ENCODE measurements around the gene ZNF254.
"Not testable (repeated sequence)": the region's sequence is repeated elsewhere in the genome, so short reads cannot be mapped to it uniquely, and the experiment has no call there.

ZNF254 gene

GRCh38 chr19:24086974-24087595, at the start of gene ZNF254:
Gene ZNF254 (plus strand): TSS chr19:24087187. CDS start chr19:24087308, 121 bp downstream.
- Histone ChIP-seq H3K4me3 (no peak within 1 kb of the TSS), H3K27ac (no peak within 1 kb of the TSS), H3K36me3 (ENCODE audit: insufficient read depth, low read length) (no peaks in the 10 kb centered on the region; the same call in 1 of the 2 replicates), H3K9ac (ENCODE audit: insufficient read length) (no peak within 1 kb of the TSS), H3K9me3 (ENCODE audit: low read depth, low read length) (no peaks in the 10 kb centered on the region)
- TF ChIP-seq POLR2AphosphoS5 (IDR thresholded peaks at IDR 0.05; ENCODE audit: borderline replicate concordance, low read depth, low read length) (no peak), EZH2 (IDR thresholded peaks at IDR 0.05) (no peak), FOXP2 (optimal IDR thresholded peaks at IDR 0.05; ENCODE audit: control extremely low read depth, extremely low read length, insufficient read depth) (no peak)
- DNase-seq (ENCODE audit: low read depth, low spot score): no peak

DNA sequence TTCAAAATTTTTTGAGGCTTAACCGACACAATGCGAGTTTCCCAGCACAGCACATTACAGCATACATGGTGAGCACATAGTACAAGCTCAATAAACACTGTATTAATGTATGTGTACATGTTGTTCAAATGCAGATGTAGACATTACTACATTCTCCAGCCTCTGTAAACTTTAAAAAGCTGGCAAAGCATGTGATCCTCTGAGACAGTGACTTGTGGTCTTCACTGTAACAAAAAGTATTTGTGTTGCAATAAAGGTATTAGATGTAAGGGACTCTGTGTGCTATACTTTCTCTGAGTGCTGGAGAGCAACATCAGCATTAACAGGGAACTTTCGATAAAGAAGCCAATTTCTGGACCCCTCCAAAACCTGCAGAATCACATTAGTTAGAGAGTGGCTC, 46.4 kb upstream of the ZNF254 start:
- Histone ChIP-seq H3K4me3 (no peak overlapping the region), H3K9ac (ENCODE audit: insufficient read length) (no peak overlapping the region), H3K36me3 (ENCODE audit: insufficient read depth, low read length) (peaks cover 64% of the 10 kb centered on the region), H3K27ac (no peak overlapping the region), H3K9me3 (ENCODE audit: low read depth, low read length) (0 out of 2 replicates have a peak, but pooled peaks cover 3% of the 10 kb centered on the region)
- no peak for DNase-seq (ENCODE audit: low read depth, low spot score)
- no peak for TF ChIP-seq POLR2AphosphoS5 (IDR thresholded peaks at IDR 0.05; ENCODE audit: borderline replicate concordance, low read depth, low read length)

DNA sequence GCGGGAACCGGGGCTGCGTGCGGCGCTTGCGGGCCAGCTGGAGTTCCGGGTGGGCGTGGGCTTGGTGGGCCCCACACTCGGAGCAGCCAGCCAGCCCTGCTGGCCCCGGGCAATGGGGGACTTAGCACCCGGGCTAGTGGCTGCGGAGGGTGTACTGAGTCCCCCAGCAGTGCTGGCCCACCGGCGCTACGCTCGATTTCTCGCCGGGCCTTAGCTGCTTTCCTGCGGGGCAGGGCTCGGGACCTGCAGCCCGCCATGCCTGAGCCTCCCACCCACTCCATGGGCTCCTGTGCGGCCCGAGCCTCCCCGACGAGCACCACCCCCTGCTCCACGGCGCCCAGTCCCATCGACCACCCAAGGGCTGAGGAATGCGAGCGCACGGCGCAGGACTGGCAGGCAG, 45.7 kb upstream of the ZNF254 start:
- not testable (repeated sequence) for H3K9ac ChIP-seq (ENCODE audit: insufficient read length); H3K9me3 ChIP-seq (ENCODE audit: low read depth, low read length); H3K4me3 ChIP-seq; H3K27ac ChIP-seq; DNase-seq (ENCODE audit: low read depth, low spot score)
- H3K36me3 ChIP-seq (ENCODE audit: insufficient read depth, low read length): peaks cover 61% of the 10 kb centered on the region

- no peak for DNase-seq (ENCODE audit: low read depth, low spot score)
- TF ChIP-seq FOXP2 (optimal IDR thresholded peaks at IDR 0.05; ENCODE audit: control extremely low read depth, extremely low read length, insufficient read depth) (no peak), POLR2AphosphoS5 (IDR thresholded peaks at IDR 0.05; ENCODE audit: borderline replicate concordance, low read depth, low read length) (no peak), EZH2 (IDR thresholded peaks at IDR 0.05) (no peak)
- peaks cover 54% of the 10 kb centered on the region for H3K36me3 ChIP-seq (ENCODE audit: insufficient read depth, low read length)
Observed at GRCh38 chr19:24046550-24046949, 40.4 kb upstream of the ZNF254 start.

GRCh38 chr19:24048261-24048660, 38.7 kb upstream of the ZNF254 start:
- H3K9ac ChIP-seq (ENCODE audit: insufficient read length): no peak overlapping the region
- no peak overlapping the region for H3K27ac ChIP-seq
- no peaks in the 10 kb centered on the region for H3K9me3 ChIP-seq (ENCODE audit: low read depth, low read length)
- peaks cover 63% of the 10 kb centered on the region for H3K36me3 ChIP-seq (ENCODE audit: insufficient read depth, low read length)
- TF ChIP-seq FOXP2 (optimal IDR thresholded peaks at IDR 0.05; ENCODE audit: control extremely low read depth, extremely low read length, insufficient read depth) (no peak), EZH2 (IDR thresholded peaks at IDR 0.05) (no peak), POLR2AphosphoS5 (IDR thresholded peaks at IDR 0.05; ENCODE audit: borderline replicate concordance, low read depth, low read length) (no peak)
- DNase-seq (ENCODE audit: low read depth, low spot score): no peak
- H3K4me3 ChIP-seq: no peak overlapping the region

More at GRCh38 chr19:24046550-24046949, 40.4 kb upstream of the ZNF254 start:
- no peak overlapping the region for H3K9ac ChIP-seq (ENCODE audit: insufficient read length)
- H3K4me3 ChIP-seq: no peak overlapping the region
- no peak overlapping the region for H3K27ac ChIP-seq
- no peaks in the 10 kb centered on the region for H3K9me3 ChIP-seq (ENCODE audit: low read depth, low read length)

- Histone ChIP-seq H3K9me3 (ENCODE audit: low read depth, low read length) (no peaks in the 10 kb centered on the region), H3K27ac (no peak overlapping the region), H3K9ac (ENCODE audit: insufficient read length) (no peak overlapping the region), H3K36me3 (ENCODE audit: insufficient read depth, low read length) (peaks cover 68% of the 10 kb centered on the region), H3K4me3 (no peak overlapping the region)
- no peak for DNase-seq (ENCODE audit: low read depth, low spot score)
- TF ChIP-seq POLR2AphosphoS5 (IDR thresholded peaks at IDR 0.05; ENCODE audit: borderline replicate concordance, low read depth, low read length) (no peak), EZH2 (IDR thresholded peaks at IDR 0.05) (no peak), FOXP2 (optimal IDR thresholded peaks at IDR 0.05; ENCODE audit: control extremely low read depth, extremely low read length, insufficient read depth) (no peak)
Observed at GRCh38 chr19:24049537-24049936, 37.5 kb upstream of the ZNF254 start.

DNA sequence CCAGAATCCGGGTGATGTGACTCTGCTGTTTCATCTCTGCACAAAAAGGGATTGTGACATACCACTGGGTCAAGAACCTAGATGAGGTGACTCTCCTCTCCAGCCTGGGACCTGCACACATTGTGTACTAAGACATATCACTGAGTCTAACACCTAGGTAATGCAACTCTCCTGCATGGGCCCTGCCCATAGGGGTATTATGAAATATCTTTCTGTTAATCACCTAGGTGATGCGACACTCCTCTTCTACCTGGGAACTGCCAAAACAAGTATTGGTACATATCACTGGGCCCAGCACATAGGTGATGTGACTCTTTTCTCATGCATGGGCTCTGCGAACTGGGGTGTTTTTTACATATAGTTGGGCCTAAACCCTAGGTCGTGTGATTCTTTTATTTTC, 35.5 kb upstream of the ZNF254 start:
- no peak overlapping the region for H3K27ac ChIP-seq
- no peak overlapping the region for H3K4me3 ChIP-seq
- H3K36me3 ChIP-seq (ENCODE audit: insufficient read depth, low read length): peaks cover 64% of the 10 kb centered on the region
- DNase-seq (ENCODE audit: low read depth, low spot score): no peak
- H3K9me3 ChIP-seq (ENCODE audit: low read depth, low read length): no peaks in the 10 kb centered on the region
- H3K9ac ChIP-seq (ENCODE audit: insufficient read length): no peak overlapping the region
- TF ChIP-seq FOXP2 (optimal IDR thresholded peaks at IDR 0.05; ENCODE audit: control extremely low read depth, extremely low read length, insufficient read depth): no peak
- TF ChIP-seq EZH2 (IDR thresholded peaks at IDR 0.05): no peak
- TF ChIP-seq POLR2AphosphoS5 (IDR thresholded peaks at IDR 0.05; ENCODE audit: borderline replicate concordance, low read depth, low read length): no peak

- Histone ChIP-seq H3K27ac (no peak overlapping the region), H3K36me3 (ENCODE audit: insufficient read depth, low read length) (peaks cover 63% of the 10 kb centered on the region), H3K4me3 (no peak overlapping the region), H3K9ac (ENCODE audit: insufficient read length) (no peak overlapping the region), H3K9me3 (ENCODE audit: low read depth, low read length) (no peaks in the 10 kb centered on the region)
- no peak for DNase-seq (ENCODE audit: low read depth, low spot score)
- TF ChIP-seq EZH2 (IDR thresholded peaks at IDR 0.05) (no peak), FOXP2 (optimal IDR thresholded peaks at IDR 0.05; ENCODE audit: control extremely low read depth, extremely low read length, insufficient read depth) (no peak), POLR2AphosphoS5 (IDR thresholded peaks at IDR 0.05; ENCODE audit: borderline replicate concordance, low read depth, low read length) (no peak)
Observed at GRCh38 chr19:24052811-24053210, 34.2 kb upstream of the ZNF254 start.

- Histone ChIP-seq H3K27ac (no peak overlapping the region), H3K9ac (ENCODE audit: insufficient read length) (no peak overlapping the region), H3K4me3 (no peak overlapping the region), H3K9me3 (ENCODE audit: low read depth, low read length) (no peaks in the 10 kb centered on the region), H3K36me3 (ENCODE audit: insufficient read depth, low read length) (peaks cover 59% of the 10 kb centered on the region)
- TF ChIP-seq FOXP2 (optimal IDR thresholded peaks at IDR 0.05; ENCODE audit: control extremely low read depth, extremely low read length, insufficient read depth) (no peak), POLR2AphosphoS5 (IDR thresholded peaks at IDR 0.05; ENCODE audit: borderline replicate concordance, low read depth, low read length) (no peak), EZH2 (IDR thresholded peaks at IDR 0.05) (no peak)
- no peak for DNase-seq (ENCODE audit: low read depth, low spot score)
Observed at GRCh38 chr19:24053601-24054000, 33.4 kb upstream of the ZNF254 start.
